Umbilical cord (tissue), 2 donors: ENCODE data around the gene TIMM13. TPM values are rescaled to one million over a fixed set of nuclear protein-coding genes. Genes with fewer than 3 reads are reported as not detected.

ENCODE experiments used
- DNase-seq: peaks from one replicate; pipeline ENCODE4 v3.0.0-alpha.2; 2015; ENCODE audit warnings: low spot score
- total RNA-seq: library from RNA; depleted of rRNA; stranded (reverse); fragments of >200 nt; gene quantifications from one replicate; pipeline ENCODE4 v1.2.3, GENCODE V29; 2014; ENCODE audit warnings: low replicate concordance; ENCODE audit not compliant: insufficient read depth

TIMM13 gene
- total RNA-seq, 1 donor from 2014 or later, result 19.7 TPM

DNA sequence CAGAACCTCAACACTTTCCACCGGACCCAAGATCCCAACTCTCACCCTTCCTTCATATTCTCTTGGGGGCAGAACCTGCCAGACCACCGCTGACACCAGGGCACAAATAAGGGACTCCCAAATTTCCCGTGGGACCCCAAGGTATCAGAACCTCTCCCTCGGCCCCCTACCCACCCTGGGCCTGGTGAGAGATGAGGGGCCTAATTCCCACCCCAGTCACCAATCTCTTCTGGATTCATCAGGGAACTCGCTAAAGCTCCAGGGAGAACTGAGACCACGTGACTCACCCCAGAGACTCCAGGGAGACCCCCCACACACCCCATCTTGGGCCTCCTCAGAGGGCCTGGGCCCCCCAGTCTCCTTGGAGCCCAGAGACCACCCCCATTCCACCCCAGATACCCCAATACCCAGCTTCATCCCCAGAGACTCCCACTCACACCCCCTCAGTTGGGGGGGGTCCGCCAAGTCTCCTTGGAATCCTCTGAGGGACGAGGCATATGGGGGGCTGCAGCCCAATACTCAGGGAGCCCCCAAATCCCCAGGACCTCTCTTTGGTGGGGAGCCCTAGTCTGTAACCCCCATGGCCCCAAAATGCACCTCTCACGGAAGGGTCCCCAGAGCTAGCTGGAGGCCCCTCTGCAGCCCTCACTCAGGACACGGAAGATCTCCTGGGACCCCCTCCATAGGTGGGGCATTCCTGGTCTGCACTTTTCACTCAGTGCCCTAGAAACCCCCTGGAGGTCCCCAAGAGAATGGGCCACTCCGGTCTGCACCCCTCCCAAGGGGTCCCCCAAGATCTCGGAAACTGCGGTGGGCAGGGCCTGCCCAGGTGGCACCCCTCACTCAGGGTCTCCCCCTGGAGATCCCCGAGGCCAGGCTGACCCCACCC is 27.8 kb upstream of the TIMM13 start:
- DNase-seq, result no peak

GRCh38 chr19:2454199-2454961 is 27.0 kb upstream of the TIMM13 start:
- no peak for DNase-seq

DNA sequence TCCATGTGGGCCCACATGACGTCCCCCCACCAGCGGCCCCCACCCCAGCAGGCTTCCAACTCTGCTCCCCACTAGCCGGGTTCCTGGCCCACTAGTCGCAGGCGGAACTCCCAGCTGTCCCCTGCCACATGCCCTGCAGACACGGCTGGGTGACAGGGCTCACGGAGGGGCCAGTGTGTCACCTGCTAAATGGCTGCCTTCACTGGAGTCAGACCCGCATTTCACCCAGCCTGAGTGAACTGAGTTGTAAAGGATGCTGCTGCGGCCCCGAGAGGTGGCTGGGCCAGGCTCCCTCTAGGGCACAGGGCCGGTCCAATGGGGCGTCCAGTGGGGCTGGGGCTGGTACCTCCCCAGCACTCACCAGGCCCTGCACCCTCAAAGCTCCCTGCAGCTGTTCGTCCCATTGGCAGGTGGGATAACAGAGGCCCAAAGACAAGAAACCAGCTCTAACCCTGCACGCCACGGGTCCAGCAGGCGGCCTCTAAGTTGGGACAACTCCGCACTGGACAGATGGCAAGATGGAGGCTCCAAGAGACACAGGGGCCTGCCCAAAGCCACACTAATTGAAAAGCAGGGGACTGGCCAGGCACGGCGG is 26.1 kb upstream of the TIMM13 start:
- DNase-seq, result no peak

DNA sequence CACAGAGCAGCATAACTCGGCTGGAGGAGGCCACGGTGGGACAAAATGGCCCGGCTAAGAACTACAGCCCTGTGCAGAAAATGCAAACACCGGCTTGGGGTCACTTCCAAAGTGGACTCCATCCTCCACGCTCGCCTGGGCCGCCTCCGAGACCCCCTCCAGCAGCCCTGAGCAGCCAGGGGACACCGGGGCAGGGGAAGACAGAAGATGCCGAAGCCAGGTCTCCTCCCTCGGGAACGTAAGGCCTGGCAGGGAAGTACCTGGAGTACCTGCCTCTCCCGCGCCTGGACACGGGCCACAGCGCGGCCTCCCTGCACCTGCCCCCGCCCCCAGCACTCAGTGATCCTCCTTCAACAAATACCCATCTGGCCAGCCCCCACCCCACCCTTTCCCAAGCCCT is 24.4 kb upstream of the TIMM13 start:
- DNase-seq, result no peak

- no peak for DNase-seq
Measured at GRCh38 chr19:2451138-2451537, 23.8 kb upstream of the TIMM13 start.

DNA sequence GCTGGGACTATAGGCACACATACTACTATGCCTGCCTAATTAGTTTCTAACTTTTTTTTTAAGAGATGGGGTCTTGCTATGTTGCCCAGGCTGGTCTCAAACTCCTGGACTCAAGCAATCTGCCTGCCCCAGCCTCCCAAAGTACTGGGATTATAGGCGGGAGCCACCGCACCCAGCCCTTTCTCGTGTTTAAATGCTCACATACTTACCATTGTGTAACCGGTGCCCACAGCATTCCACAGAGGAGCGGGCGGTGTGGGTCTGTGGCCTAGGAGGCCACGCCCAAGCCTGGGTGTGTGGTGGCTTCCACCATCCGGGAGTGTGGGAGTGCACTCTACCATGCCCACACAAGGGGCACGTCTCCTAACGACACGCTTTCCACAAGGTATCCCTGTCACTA is 21.6 kb upstream of the TIMM13 start:
- no peak for DNase-seq

- no peak for DNase-seq
Measured at GRCh38 chr19:2446381-2446780, 19.0 kb upstream of the TIMM13 start.

DNA sequence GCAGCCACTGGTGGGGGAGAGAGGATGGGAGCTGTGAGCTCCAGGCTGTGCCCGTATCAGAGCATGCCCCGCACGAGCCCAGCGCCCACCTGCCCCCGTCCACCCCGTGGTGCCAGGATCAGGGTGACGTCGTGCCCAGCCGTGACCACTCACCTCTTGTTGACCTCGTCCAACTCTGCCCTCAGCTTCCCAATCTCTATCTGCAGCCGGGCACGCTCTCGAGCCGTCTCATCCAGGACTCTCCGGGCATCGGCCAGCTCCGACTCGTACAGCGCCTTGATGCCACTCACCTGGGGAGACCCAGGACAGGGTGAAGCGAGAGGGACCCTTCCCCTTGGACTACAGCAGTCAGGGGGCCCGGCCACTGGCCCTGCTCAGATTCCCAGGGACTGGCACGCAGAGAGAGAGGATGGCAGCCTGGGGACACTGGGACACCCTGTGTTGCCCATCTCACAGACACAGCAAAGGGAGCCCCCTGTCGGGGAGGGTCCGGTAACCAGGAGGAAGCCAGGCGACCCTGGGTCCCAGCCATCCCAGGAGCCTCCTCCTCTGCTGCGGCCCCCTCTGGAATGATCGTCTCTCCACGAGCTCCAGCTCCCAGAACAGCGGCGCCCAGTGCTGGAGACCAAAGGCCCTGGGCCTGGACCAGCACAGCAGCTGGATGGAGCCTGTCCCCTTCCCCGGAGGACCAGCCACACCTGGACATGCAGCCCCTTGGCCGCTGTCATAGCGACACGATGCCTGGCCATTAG is 17.0 kb upstream of the TIMM13 start:
- no peak for DNase-seq

- no peak for DNase-seq
Measured at GRCh38 chr19:2443785-2444182, 16.4 kb upstream of the TIMM13 start.

- DNase-seq, result no peak
Measured at GRCh38 chr19:2443116-2443784, 15.9 kb upstream of the TIMM13 start.

GRCh38 chr19:2441096-2441752 is 13.8 kb upstream of the TIMM13 start:
- DNase-seq, result no peak

GRCh38 chr19:2440515-2440914 is 13.1 kb upstream of the TIMM13 start:
- no peak for DNase-seq

GRCh38 chr19:2438178-2438577 is 10.8 kb upstream of the TIMM13 start:
- DNase-seq, result no peak

- DNase-seq, result no peak
Measured at GRCh38 chr19:2436926-2437325, 9.5 kb upstream of the TIMM13 start.

GRCh38 chr19:2436384-2436783 is 9.0 kb upstream of the TIMM13 start:
- DNase-seq, result no peak

DNA sequence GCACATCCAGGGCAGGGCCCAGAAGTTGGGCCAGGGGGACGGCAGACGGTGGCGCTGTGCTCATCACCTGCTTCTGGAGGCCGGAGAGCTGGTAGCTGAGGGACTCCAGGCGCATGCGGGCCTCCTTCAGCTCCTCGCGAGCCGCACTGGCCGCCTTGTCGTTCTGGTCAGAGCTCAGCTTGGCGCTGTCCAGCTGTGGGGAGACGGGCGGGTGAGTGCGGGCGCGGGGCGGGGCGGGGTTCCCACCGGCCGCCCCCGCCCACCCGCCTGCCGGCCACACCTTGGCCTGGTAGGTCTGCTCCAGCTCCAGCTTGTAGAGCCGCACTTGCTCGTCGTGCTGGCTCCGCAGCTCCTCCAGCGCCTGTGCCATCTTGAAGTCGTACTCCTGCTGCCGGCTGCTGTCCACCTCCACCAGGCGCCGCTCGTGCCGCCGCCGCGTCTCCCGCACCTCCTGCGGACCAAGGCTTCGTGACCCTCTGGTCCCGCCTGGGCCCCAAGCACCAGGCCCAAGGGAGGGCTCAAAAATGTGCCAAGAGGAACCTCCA is 7.4 kb upstream of the TIMM13 start:
- DNase-seq, result no peak

GRCh38 chr19:2434267-2434666 is 6.9 kb upstream of the TIMM13 start:
- DNase-seq, result no peak

GRCh38 chr19:2433854-2434253 is 6.5 kb upstream of the TIMM13 start:
- no peak for DNase-seq

GRCh38 chr19:2432131-2432848 is 4.9 kb upstream of the TIMM13 start:
- no peak for DNase-seq
